Suppressor macrophage (primary cell): ENCODE data around the gene NCK2.
"Not testable (repeated sequence)": the region's sequence is repeated elsewhere in the genome, so short reads cannot be mapped to it uniquely, and the experiment has no call there.

ENCODE experiments used
- DNase-seq, 4 experiments: peaks; one replicate each; pipeline ENCODE4 v3.0.0-alpha.2; 2020 to 2022

The NCK2 gene

DNA sequence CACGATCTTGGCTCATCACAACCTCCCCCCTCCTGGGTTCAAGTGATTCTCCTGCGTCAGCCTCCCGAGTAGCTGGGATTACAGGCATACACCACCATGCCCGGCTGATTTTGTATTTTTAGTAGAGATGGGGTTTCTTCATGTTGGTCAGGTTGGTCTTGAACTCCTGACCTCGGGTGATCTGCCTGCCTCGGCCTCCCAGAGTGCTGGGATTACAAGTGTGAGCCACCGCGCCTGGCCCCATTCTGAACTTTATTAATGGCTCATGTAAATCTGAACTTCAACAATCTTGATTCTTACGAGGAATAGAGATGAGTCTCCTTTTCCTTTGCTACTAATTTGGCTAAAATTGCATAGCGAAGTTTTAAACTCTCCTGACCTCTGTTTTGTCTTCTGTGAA is 12.2 kb downstream of the NCK2 start:
- not testable (repeated sequence) for DNase-seq

DNA sequence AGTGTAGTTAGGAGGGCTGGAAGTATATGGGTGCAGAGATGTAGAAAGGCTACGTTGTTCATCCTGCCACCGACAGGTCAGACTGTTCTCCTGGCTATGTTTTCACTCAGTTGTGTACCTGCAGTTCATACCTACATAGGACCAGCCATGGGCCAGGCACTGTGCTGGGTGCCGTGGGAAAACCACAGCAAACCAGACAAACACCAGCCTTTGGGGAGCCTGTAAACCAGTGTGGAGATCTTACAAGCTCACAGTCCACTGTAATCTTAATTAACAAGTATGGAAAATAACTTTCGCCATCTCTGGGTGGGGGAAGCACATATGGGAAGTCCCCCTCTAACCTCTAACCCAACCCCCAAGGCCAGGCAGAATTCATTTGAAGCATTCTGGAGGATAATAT is 12.7 kb downstream of the NCK2 start:
- no peak for DNase-seq

DNA sequence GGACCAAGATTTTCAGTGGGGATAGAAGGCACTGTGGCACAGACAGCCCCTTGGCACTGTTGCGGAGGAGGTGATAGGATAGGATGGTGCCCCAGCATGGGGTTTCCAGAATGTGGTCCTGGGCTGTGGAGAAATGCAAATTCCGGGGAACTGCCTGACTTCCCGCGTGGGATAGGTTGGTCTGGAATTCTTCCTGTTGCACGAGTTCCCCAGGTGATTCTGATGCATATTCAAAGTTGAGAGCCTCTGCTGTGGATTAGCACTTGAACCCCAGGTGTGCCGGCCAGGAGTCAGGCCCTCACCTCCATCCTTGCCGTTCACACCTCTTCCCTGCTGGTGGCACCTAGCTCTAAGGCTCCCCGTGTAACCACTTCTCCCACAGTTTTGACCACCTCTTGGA is 15.5 kb downstream of the NCK2 start:
- no peak for DNase-seq

DNA sequence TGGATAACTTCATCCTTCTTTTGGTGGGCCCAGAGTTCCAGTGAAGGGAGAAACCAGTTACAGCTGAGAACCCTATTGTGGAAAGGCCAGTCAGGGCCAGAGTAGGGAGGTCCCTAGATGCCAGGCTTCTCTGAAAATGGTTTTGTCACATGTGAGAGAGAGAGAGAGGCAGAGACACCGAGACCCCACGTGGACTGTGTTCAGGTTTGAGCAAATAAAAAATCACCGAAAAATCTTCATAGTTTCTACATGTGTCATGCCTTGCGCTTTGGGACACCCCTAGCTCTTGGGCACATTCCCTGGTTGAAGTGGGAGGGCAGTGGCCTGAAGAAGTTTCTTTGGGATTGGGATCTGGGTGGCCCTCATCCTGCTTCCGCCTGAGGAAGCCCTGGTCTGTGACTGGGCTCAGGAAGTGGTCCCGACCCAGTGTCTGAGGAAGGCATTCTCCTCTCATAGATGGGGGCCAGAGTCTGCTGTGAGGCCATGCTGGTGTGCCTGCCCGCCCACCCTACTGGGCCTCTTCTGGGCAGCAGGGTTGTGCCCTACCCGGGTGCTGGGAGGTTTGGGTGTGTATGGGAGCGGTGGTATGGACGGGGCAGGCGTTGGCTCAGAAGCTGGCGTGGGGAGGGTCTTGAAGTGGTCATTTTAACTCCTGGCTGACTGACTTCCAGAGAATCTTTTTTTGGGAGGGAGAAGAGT is 16.1 kb downstream of the NCK2 start:
- DNase-seq = no peak

DNA sequence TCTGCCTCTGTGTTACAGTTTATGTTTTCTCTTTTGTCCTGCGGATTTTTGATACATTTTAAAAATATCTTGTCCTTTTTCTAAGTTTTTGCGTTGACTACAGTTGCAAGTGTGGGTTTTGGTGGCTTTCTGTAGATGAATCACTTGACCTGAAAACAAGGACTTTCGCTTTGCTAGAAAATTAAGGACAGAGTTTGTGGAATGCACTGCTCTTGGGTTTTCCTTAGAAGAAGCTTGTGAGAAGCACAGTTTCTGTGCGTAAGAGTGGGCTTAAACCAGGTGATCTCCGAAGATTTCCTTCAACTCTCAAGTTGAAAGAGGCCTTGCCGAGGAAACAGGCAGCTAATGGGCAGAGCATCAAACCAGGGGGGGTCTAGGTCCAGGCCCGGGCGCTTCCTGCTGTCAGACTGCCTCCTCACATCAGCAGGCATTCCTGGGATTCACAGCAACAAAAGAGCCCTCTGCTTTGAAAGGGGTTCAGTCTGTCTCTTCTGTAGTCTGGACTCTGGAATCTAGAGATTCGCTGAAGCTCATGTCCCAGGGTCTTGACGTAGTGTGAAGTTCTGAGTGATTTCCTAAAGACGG is 17.3 kb downstream of the NCK2 start:
- no peak for DNase-seq

DNA sequence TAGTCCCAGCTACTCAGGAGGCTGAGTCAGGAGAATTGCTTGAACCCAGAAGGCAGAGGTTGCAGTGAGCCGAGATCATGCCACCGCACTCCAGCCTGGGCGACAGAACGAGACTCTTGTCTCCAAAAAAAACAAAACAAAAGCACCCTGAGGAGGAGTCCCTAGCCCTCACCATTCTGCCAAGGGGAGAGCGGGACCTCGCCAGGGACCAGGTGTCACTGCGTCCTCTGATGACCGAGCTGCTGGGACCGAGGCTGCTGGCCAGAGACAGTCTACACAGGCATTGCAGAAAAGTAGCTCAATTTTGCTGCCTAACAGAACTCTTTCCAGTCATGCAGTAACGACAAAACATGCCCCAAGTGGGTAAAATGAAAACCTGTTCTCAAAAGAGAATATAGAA is 18.4 kb downstream of the NCK2 start:
- no peak for DNase-seq

DNA sequence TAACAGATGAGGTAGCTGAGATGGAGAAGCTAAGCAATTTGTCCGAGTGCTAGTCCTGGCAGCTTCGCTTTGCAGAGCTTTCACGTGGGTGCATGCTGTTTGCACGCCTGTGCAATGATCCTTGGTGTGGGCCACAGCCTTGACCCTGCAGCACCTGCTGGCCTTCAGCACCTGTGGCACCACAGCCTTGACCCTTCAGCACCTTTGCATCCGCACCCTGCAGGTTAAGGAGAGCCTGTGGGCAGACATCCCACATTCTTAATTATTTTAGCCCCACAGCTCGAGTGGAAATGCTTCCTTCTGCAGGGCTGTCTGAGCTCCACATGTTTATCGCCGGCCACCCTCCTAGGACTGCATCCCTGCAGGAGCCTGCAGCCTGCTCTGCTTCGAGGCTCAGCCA is 19.3 kb downstream of the NCK2 start:
- DNase-seq = no peak

DNA sequence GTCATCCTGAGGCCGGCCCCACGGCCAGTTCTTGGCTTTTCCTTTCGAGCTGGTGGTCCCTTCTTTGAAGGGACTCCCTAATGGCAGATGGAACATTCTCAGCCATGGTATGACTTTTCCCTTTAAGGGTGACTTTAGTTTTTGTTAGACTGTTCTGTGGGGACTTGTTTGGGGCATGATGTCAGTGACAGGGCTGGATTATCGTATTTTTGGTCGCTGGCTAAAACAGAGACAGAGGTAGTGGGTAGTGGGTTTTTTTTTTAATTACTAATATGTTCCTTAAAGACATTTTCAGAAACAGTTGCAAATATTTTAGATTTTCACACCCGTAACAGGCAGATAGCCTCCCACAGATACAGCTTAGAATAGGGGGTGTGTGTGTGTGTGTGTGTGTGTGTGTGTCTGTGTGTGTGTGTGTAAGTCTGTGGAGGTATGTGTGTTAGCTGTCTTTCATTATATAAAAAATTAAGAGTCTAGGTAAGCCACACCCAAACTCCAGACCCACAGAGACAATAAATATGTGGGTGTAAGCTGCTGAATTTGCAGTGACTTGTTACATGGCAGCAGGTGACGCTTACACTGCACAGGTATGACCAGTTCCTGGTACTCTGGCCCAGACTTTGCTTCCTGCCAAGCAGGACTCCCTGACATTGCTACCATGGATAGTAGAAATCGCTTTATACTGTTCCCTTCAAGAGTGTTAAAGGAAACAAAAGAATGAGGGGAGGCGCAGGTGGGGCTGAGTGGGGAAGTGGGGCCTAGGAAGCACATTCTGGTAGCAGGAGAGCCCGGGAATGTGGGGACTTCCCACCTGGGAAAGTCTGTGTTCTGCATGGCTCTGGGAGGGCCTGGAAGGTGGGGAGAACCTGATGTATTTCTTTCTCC is 20.9 kb downstream of the NCK2 start:
- DNase-seq = no peak

DNA sequence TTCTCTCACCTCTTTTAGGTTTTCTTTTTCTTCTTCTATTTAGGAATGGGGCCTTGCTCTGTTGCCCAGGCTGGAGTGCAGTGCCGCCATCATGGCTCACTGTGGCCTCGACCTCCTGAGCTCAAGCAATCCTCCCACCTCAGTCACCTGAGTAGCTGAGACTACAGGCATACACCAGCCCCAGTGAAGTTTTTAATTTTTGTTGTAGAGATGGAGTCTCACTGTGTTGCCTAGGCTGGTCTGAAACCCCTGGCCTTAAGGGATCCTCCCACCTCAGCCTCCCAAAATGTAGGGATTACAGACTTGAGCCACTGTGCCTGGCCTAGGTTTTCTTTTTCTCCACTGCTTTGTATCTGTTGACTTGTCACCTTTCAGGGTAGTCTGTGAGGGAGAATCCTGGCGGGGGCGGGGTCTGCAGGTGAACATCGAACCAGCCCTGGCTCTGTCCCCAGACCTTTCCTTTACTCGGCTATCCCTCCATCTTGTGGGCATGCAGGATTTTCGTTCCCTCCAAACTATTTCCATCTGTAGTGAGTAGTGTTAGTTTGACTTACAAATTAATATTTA is 21.7 kb downstream of the NCK2 start:
- no peak for DNase-seq

DNA sequence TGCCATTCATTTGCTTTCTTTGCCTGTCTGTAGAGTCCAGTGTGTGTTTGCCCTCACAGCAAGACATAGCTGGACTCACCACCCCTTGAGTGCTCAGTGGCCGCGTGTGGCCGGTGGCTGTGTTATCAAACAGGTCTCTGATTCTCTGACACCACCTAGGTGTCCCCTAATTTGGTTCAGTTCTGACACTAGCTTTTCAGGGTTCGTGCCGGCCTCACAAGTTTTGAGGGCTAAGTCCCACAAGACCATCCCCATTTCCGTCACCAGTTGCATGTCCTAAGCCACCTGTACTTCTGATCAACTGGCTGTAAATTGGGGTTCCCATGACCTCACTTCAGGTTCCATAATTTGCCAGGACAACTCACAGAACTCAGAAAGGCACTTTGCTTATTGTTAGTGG is 23.5 kb downstream of the NCK2 start:
- no peak for DNase-seq

DNA sequence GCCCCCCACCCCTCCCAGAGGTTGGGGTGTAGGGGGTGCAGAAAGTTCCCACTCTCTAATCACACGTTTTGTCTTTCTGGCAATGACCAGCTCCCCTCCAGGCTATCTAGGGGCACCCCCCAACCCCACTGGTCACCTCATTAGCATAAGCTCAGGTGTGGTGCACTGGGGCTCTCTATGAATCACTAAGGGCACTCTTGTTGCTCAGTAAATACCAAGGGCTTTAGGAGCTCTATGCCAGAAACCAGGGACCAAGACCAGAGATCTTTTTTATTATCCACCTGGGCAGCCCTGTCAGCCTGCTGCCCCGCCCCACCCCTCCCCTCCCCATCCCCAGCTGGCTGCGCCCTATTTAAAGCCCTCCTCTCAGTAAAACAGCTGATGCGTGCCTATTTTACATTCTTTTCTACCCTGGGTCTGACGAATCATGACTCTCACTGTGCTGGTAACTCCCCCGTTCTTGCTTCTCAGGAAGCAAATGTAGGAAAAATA is 24.3 kb downstream of the NCK2 start:
- no peak for DNase-seq

DNA sequence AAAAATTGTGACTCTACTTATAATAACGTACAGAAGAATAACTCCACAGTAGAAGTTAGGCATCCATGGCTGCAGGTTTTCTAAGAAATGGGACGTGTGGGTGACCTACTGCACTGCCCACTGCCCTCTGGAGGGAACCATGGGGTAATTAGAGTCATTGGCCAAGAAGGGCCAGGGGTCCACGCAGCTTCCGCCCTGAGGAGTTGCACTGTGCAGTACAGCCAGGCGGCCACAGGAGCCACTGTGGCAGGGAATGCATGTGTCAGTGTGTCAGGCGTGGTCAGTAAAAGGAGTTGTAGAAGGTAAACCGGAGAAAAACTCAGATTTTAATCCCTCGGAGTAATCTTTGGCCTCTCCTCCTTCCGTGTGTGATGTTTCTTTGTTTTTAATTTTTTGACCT is 24.8 kb downstream of the NCK2 start:
- DNase-seq = no peak

DNA sequence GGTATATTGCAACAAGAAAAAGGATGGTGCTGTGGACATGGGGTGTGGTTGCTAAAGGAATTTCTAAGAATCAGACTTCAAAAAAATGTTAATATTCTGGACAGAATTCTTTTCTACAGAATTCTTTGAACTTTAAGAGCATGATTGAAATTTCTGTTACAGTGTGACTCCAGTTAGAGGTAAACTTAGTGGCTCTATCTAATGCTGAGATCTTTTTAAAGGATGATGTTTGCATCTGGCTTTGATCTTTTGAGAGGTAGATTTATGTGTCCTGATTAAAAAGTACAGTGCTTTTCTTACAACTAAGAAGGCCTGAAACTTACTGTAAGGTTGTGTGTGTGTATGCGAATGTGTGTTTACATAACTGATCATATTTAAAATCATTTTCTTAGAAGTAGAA is 25.4 kb downstream of the NCK2 start:
- no peak for DNase-seq

DNA sequence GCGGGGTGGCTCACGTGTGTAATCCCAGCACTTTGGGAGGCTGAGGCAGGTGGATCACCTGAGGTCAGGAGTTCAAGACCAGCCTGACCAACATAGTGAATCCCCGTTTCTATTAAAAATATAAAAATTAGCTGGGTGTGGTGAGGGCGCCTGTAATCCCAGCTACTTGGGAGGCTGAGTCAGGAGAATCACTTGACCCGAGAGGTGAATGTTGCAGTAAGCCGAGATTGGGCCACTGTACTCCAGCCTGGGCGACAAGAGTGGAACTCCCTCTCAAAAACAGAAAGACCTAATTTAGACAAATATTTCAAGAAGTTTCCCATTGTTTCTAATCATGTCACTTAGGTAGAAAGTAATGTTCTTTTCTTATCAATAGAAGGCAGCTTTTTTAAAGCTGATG is 26.6 kb downstream of the NCK2 start:
- not testable (repeated sequence) for DNase-seq

DNA sequence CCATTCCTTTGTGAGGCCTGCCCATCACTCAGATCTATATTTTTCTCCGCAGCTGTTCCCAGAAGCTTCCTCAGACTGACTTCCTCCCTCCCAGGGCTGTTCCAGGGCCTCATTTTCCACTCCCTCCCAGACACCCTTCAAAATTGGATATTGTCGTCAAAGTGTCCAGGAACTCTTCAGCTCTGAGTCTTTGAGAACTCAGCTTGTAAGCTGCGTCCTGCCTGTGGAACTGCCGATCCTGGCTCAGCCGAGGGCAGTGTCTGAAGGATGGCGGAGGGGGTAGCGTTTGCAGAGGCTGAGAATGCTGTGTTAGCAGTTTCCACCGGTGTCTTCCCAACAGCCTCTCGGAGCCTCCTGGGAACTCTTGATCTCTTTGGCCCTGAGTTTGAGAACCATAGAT is 27.1 kb downstream of the NCK2 start:
- no peak for DNase-seq

DNA sequence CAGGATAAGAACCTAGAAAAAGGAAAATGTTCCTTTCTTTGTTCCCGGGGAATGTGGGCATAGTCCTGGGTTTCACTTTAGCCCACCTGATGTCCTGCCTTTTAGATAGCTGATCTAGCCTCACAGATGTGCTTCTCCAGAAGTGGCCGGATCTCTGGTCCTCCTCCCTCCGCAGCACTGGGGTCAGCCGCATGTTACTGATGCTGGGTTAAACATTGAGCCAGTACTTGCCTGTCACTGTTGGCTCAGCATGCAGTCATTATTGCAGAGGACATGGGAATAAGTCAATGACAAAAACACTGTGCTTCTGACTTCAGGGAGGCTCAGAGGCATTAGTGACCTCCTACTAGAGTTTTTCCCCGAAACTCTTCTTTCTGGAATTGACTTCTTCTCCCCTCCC is 27.6 kb downstream of the NCK2 start:
- no peak for DNase-seq

DNA sequence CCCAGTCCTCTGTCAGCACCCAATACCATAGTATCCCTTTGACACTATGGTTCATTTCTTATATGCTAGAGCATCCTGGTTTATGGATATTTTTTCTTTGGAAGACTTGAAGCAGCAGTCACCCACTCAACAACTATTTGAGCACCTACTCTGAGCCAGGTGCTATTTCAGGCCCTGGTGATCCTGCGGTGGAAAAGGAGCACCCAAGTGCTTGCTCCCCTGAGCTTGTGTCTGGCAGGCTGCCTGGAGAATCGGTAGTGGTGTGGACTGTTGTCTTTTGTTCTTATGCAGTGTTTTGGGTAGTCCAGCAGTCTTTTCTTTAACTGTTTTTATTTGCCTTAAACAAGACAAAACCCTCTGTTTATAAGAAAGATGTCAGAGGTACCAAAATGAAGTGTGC is 28.9 kb downstream of the NCK2 start:
- DNase-seq = no peak

DNA sequence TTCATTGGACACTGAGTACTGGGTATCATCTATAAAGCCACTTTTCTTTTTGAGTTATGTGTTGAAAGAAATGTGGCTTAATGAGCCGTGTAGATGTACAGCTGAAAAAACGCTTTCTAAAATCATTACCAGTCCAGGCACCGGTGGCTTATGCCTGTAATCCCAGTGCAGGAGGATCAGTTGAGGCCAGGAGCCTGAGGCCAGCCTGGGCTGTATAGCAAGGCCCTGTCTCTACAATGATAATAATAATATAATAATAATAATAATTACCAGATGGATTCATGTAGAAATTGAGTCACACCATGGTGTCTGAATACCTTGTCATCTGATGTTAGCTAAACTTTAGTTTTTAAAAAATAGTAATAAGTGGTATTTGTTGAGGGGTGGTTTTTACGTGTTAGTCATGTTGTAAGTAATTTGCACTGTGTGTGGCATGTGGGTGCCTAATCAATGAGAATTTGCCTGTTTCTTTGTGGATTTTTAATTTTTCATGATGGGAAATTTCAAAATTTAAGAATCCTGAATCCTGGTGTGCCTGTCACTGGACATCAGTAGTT is 30.1 kb downstream of the NCK2 start:
- DNase-seq = no peak

DNA sequence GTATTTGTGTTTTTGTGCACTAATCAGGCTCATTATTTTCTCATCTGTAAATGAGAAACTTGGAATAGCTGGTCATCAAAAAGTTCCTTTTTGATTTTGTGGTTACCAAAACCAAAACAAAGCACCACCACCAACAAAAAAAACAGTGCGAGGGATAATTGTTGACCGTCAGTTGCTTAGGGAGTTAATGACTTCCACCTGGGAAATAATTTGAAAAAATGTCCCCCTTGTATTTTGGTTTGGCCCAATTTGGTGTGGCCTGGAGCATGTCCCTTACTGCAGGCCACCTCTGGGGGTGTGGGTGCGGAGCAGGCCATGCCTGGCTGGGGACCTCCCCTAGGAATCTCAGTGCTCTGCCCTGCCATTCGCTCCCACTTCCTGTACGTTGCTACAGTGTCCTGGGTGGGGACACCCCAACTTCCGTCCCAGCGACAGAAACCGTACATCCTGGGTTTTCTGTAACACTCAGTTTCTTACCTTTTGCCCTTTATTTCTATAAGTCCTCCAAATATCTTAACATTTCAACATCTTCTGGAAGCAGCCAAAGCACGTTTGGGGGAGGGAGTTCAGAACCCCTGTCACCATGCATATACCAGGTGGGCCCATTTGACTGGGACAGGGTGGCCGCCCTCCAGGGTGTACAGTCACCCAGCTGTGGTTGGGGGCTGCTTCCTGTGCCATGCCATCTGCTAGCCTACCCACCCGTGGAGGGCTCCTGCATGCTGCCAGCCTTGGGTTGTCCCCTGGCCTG is 31.3 kb downstream of the NCK2 start:
- DNase-seq = peak in 1 of 4 experiments; percentile 32

DNA sequence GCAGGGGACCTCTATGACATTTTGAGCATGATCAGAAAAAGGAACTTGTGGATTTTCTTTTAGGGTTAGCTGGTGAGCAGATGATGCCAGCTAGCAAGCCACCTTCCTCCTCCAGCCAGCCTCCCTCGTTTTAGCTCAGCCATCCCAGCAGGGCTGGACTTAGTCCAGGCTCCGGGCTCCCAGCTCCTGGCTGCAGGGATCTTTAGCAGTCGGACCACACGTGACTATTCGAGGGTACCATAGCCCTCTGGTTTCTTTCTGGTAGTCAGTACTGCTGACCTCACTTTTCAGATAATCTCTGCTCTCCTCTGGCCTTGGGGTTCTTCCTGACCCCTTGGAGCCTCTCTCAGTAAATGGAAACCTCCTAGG is 31.8 kb downstream of the NCK2 start:
- peak in 3 of 4 experiments; percentile 40 to 49 (median 40) for DNase-seq

DNA sequence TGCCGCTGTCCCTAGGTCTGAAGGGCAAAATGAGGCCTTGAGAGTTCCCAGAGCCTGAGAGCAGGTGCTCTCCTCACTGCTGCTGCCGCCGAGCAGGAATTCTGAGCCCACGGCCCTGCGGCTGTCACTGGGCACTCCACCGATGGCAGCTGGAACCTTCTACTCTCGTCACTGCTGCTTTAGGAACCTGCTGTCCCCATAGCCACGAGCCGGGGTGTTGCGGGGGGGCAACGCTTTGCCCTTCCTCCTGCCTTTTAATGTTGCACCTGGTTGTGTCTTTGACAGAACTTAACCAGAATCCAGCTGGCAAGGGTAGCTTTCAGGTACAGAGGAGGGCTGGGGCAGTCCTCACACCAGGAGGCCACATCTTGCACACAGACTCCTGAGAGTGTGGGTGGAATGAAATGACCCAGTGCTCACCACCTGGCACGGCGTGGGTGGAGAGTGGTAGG is 32.3 kb downstream of the NCK2 start:
- DNase-seq = no peak

DNA sequence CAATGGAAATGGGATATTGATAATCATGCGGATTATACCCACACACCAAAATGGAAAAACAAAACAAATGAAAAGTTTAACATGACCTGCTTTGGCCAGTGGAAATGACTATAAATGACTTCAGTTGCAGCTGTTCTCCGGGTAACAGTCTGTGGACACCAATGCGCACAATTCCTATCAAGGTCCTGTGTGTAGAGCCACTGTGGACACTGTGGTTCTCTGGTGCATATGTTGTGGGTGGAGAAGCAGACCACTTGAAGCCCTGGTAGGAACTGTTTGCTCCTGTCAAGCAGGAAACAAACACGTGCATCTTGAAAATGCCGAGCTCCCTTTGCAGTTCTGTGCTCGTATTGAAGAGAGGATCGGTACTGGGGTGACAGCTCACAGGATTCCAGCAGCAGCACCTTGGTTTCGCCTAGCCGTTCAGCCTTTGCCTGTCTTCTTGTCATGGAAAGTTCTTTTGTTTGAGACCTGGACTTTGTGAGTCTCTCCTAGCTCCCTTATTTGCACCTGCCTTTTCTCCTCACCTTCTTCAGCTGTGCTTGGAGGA is 32.9 kb downstream of the NCK2 start:
- no peak for DNase-seq
